Astrocyte (in vitro differentiated cells and primary cell): ENCODE data around the gene CEP63. TPM values are rescaled to one million over a fixed set of nuclear protein-coding genes. Genes with fewer than 3 reads are reported as not detected.

Experiments used
- DNase-seq: peaks from one replicate; pipeline ENCODE4 v3.0.0-alpha.2; 2010; ENCODE audit warnings: low read depth
- FAIRE-seq: peaks from 2 replicates; lab custom pipeline; 2011; peaks lifted over from hg19 to GRCh38; lab: Jason Lieb, UNC
- H2AFZ ChIP-seq: 2 replicates; pipeline ENCODE4 v1.6.0; 2012; ENCODE audit warnings: low read depth, low read length, inconsistent platforms
- H3K27ac ChIP-seq: 2 replicates; pipeline ENCODE4 v1.5.1; 2011; ENCODE audit warnings: low read depth, low read length, inconsistent platforms
- H3K27me3 ChIP-seq: 2 replicates; pipeline ENCODE4 v1.6.0; 2011; ENCODE audit warnings: low read length, inconsistent platforms; ENCODE audit not compliant: insufficient read depth
- H3K36me3 ChIP-seq: 2 replicates; pipeline ENCODE4 v1.5.1; 2011; ENCODE audit warnings: low read length, inconsistent platforms; ENCODE audit not compliant: insufficient read depth
- H3K4me1 ChIP-seq: 2 replicates; pipeline ENCODE4 v1.5.1; 2011; ENCODE audit warnings: low read length, inconsistent platforms; ENCODE audit not compliant: insufficient read depth
- H3K4me2 ChIP-seq: 2 replicates; pipeline ENCODE4 v1.6.0; 2012; ENCODE audit warnings: low read length, inconsistent platforms
- H3K4me3 ChIP-seq: 2 replicates; pipeline ENCODE4 v1.5.1; 2011; ENCODE audit warnings: low read depth, mild to moderate bottlenecking, low read length, inconsistent platforms; ENCODE audit not compliant: insufficient read depth
- H3K79me2 ChIP-seq: 2 replicates; pipeline ENCODE4 v1.6.0; 2012; ENCODE audit warnings: mild to moderate bottlenecking, low read length, inconsistent platforms; ENCODE audit not compliant: insufficient read depth
- H3K9ac ChIP-seq: 2 replicates; pipeline ENCODE4 v1.6.0; 2012; ENCODE audit warnings: mild to moderate bottlenecking, low read length, inconsistent platforms
- H3K9me3 ChIP-seq: 2 replicates; pipeline ENCODE4 v1.5.1; 2012; ENCODE audit warnings: low read depth, mild to moderate bottlenecking, low read length, inconsistent platforms; ENCODE audit not compliant: insufficient read depth
- H4K20me1 ChIP-seq: 2 replicates; pipeline ENCODE4 v1.6.0; 2012; ENCODE audit warnings: low read length, inconsistent platforms; ENCODE audit not compliant: insufficient read depth
- H3K27ac Mint-ChIP-seq: one replicate; pipeline ENCODE4 v1.8.0; 2021; ENCODE audit warnings: mild to moderate bottlenecking, mixed read lengths; ENCODE audit not compliant: unreplicated experiment
- H3K27me3 Mint-ChIP-seq: one replicate; pipeline ENCODE4 v1.8.0; 2021; ENCODE audit warnings: low read depth, mixed read lengths; ENCODE audit not compliant: unreplicated experiment
- H3K36me3 Mint-ChIP-seq: one replicate; pipeline ENCODE4 v1.8.0; 2021; ENCODE audit warnings: low read depth, mixed read lengths; ENCODE audit not compliant: unreplicated experiment
- H3K4me1 Mint-ChIP-seq: one replicate; pipeline ENCODE4 v1.8.0; 2021; ENCODE audit warnings: low read depth, mixed read lengths; ENCODE audit not compliant: unreplicated experiment
- H3K4me3 Mint-ChIP-seq: one replicate; pipeline ENCODE4 v1.8.0; 2021; ENCODE audit warnings: mild to moderate bottlenecking, moderate library complexity, mixed read lengths; ENCODE audit not compliant: unreplicated experiment
- H3K9me3 Mint-ChIP-seq: one replicate; pipeline ENCODE4 v1.8.0; 2021; ENCODE audit warnings: mild to moderate bottlenecking, mixed read lengths; ENCODE audit not compliant: unreplicated experiment
- CTCF ChIP-seq: IDR thresholded peaks from 2 replicates; pipeline ENCODE4 v1.5.1; 2011; ENCODE audit warnings: low read depth, mild to moderate bottlenecking, inconsistent platforms, low read length, moderate library complexity; ENCODE audit not compliant: insufficient read depth
- EZH2 ChIP-seq: IDR thresholded peaks from 2 replicates; pipeline ENCODE4 v1.6.1; 2012; ENCODE audit warnings: mild to moderate bottlenecking, low read length, inconsistent platforms; ENCODE audit not compliant: insufficient read depth
- total RNA-seq: library from RNA; stranded (reverse); gene quantifications from 2 replicates; pipeline ENCODE4 v1.2.1, GENCODE V29; 2021

The CEP63 gene
- total RNA-seq, 1 donor from 2014 or later, result 21.3 TPM

DNA sequence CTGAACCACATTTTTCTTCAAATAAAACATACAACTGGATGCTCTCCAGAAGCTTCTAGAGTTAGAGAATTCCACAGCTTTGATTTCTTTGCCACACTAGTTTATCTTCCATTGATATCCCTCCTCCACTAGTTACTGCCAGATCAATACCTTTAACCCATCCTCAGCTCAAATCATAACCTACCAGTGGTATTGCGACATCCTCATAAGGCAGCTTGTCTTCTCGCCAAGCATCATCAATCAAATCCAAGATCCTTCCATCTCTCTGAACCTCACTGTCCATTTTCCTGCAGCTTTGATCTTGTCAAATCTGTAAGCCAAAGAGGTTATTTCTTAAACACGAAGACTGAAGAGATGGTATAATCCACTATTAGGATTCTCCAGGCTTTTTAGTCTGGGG, 3.2 kb upstream of the CEP63 start:
- Histone ChIP-seq H3K36me3 (peaks cover 23% of the 10 kb centered on the region), H3K4me3 (peak overlapping the region; percentile 45), H3K4me2 (peak overlapping the region; percentile 86), H4K20me1 (no peaks in the 10 kb centered on the region), H3K27me3 (no peaks in the 10 kb centered on the region), H3K4me1 (peaks cover 49% of the 10 kb centered on the region), H3K27ac (peak overlapping the region; percentile 98), H3K9ac (peak overlapping the region; percentile 82), H3K9me3 (no peaks in the 10 kb centered on the region), H2AFZ (no peak overlapping the region), H3K79me2 (peaks cover 55% of the 10 kb centered on the region)
- H3K27ac Mint-ChIP-seq, result peak overlapping the region; percentile 95
- H3K4me3 Mint-ChIP-seq, result peak overlapping the region; percentile 55
- no peaks in the 10 kb centered on the region for H3K27me3 Mint-ChIP-seq
- H3K4me1 Mint-ChIP-seq, result peaks cover 42% of the 10 kb centered on the region
- TF ChIP-seq CTCF (no peak), EZH2 (no peak)
- peaks cover 5% of the 10 kb centered on the region for H3K36me3 Mint-ChIP-seq
- DNase-seq (no peak), FAIRE-seq (no peak)
- peaks cover 2% of the 10 kb centered on the region for H3K9me3 Mint-ChIP-seq

- peaks cover 62% of the 10 kb centered on the region for H3K79me2 ChIP-seq
- H3K9ac ChIP-seq, result peak overlapping the region; percentile 82
- FAIRE-seq, result peak; percentile 26
- peaks cover 40% of the 10 kb centered on the region for H3K4me1 Mint-ChIP-seq
- H3K27ac Mint-ChIP-seq, result peak overlapping the region; percentile 95
- H3K9me3 Mint-ChIP-seq, result peaks cover 2% of the 10 kb centered on the region
- H3K27ac ChIP-seq, result peak overlapping the region; percentile 98
- peak; percentile 90 for DNase-seq
- peaks cover 49% of the 10 kb centered on the region for H3K4me1 ChIP-seq
- H3K4me3 Mint-ChIP-seq, result peak overlapping the region; percentile 75
- H3K4me3 ChIP-seq, result peak overlapping the region; percentile 45
- no peaks in the 10 kb centered on the region for H3K27me3 Mint-ChIP-seq
- peaks cover 19% of the 10 kb centered on the region for H3K36me3 ChIP-seq
- H3K4me2 ChIP-seq, result peak overlapping the region; percentile 86
- peak overlapping the region; percentile 21 for H2AFZ ChIP-seq
- H3K36me3 Mint-ChIP-seq, result peaks cover 5% of the 10 kb centered on the region
- TF ChIP-seq CTCF, result no peak
- no peak for TF ChIP-seq EZH2
- no peaks in the 10 kb centered on the region for H3K9me3 ChIP-seq
- H3K27me3 ChIP-seq, result no peaks in the 10 kb centered on the region
- H4K20me1 ChIP-seq, result no peaks in the 10 kb centered on the region
These were observed 2.5 kb upstream of the CEP63 start for GRCh38 chr3:134483195-134483900.

DNA sequence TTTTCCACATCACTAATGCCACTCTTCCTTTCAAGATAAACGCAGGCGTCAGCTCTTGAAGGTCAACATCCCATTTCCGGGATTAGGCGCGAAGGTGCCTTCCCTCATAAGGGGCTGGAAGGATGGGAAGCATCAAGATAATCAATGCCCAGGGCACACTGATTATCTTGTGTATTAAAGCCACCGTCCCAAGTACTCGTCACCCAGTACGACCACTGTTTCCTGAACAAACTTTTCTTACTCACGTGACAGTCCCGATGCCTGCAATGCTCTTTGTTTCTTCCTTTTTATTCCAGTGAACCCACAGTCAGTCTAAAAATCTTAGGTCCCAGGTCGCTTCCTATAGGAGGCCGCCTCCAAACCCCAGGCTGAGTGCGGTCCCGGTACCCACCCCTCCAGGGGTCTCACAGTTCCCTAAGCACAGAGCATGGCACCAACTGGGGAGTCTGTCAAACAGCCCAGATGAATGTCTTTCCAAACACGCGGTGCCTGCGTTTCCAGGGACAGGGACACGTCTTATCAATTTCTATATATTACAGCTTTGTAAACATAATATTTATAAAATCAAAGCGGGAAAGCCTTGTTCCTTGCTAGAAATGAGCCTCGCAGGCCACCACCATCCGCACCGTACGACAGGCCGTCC, 661 bp upstream of the CEP63 start:
- peak overlapping the region; percentile 98 for H3K27ac ChIP-seq
- H3K9me3 ChIP-seq, result no peaks in the 10 kb centered on the region
- H3K4me3 Mint-ChIP-seq, result peak overlapping the region; percentile 96
- peak overlapping the region; percentile 77 for H3K4me3 ChIP-seq
- peak overlapping the region; percentile 92 for H3K9ac ChIP-seq
- H3K79me2 ChIP-seq, result peaks cover 68% of the 10 kb centered on the region
- FAIRE-seq, result no peak
- TF ChIP-seq CTCF (no peak), EZH2 (no peak)
- peaks cover 47% of the 10 kb centered on the region for H3K4me1 ChIP-seq
- peak overlapping the region; percentile 92 for H3K27ac Mint-ChIP-seq
- H3K4me2 ChIP-seq, result peak overlapping the region; percentile 86
- H3K36me3 ChIP-seq, result peaks cover 12% of the 10 kb centered on the region
- peaks cover 2% of the 10 kb centered on the region for H3K9me3 Mint-ChIP-seq
- H4K20me1 ChIP-seq, result no peaks in the 10 kb centered on the region
- DNase-seq, result no peak
- H3K36me3 Mint-ChIP-seq, result peaks cover 2% of the 10 kb centered on the region
- H3K27me3 ChIP-seq, result no peaks in the 10 kb centered on the region
- H3K27me3 Mint-ChIP-seq, result no peaks in the 10 kb centered on the region
- H2AFZ ChIP-seq, result peak overlapping the region; percentile 42
- peaks cover 32% of the 10 kb centered on the region for H3K4me1 Mint-ChIP-seq
